Peyer's patch (tissue), 4 donors: ENCODE measurements around the gene RAB15. TPM values are rescaled to one million over a fixed set of nuclear protein-coding genes. Genes with fewer than 3 reads are reported as not detected.
A peak's percentile ranks its signal among the peaks of the same experiment; 100 is the strongest.

Experiments used
- DNase-seq, 3 donors: peaks; one replicate each; pipeline ENCODE4 v3.0.0-alpha.2; 2017 to 2019
- H3K27ac ChIP-seq, 4 donors: fragments of 200-600 bp; sonication (generic); one replicate each; pipeline ENCODE4 v1.5.1; 2016 to 2019
- H3K27me3 ChIP-seq, 2 donors: fragments of 200-600 bp; sonication (generic); one replicate each; pipeline ENCODE4 v1.5.1; 2019
- H3K36me3 ChIP-seq, 3 donors: fragments of 200-600 bp; sonication (generic); one replicate each; pipeline ENCODE4 v1.5.1; 2016 to 2019
- H3K4me1 ChIP-seq, 4 donors: fragments of 200-600 bp; sonication (generic); one replicate each; pipeline ENCODE4 v1.5.1; 2016 to 2019
- H3K4me3 ChIP-seq, 4 donors: fragments of 200-600 bp; sonication (generic); 1 replicate in 3 of 4; 2 replicates in 1 of 4; pipeline ENCODE4 v1.5.1; 2016 to 2019; ENCODE audit warnings: mild to moderate bottlenecking in 1 of 4
- H3K9me3 ChIP-seq, 4 donors: fragments of 200-600 bp; sonication (generic); one replicate each; pipeline ENCODE4 v1.5.1; 2016 to 2019; ENCODE audit warnings: mild to moderate bottlenecking in 1 of 4
- POLR2A ChIP-seq, 2 donors: fragments of 450-650 bp; IDR thresholded peaks; one replicate each; pipeline ENCODE4 v1.5.1; 2017; ENCODE audit warnings: antibody characterized with exemption in 2 of 2, mild to moderate bottlenecking in 2 of 2, moderate library complexity in 2 of 2
- total RNA-seq, 4 donors: library from RNA; depleted of rRNA; stranded (reverse); fragments of >200 nt; gene quantifications; one replicate each; pipeline ENCODE4 v1.1.0, GENCODE V29; 2016
- TF ChIP-seq, protein P1 (sequence below), 6 experiments: fragments of 450-650 bp in 4 of 6; fragments of 200-600 bp in 2 of 6; sonication (generic) in 1 of 6; IDR thresholded peaks; one replicate each; pipeline ENCODE4 v1.5.1; 2017 to 2019; ENCODE audit warnings: antibody characterized with exemption in 6 of 6, mild to moderate bottlenecking in 3 of 6, moderate library complexity in 1 of 6

The RAB15 gene
- total RNA-seq: 10 to 100 TPM; 17.4 to 29.8 (median 22.4) TPM

DNA sequence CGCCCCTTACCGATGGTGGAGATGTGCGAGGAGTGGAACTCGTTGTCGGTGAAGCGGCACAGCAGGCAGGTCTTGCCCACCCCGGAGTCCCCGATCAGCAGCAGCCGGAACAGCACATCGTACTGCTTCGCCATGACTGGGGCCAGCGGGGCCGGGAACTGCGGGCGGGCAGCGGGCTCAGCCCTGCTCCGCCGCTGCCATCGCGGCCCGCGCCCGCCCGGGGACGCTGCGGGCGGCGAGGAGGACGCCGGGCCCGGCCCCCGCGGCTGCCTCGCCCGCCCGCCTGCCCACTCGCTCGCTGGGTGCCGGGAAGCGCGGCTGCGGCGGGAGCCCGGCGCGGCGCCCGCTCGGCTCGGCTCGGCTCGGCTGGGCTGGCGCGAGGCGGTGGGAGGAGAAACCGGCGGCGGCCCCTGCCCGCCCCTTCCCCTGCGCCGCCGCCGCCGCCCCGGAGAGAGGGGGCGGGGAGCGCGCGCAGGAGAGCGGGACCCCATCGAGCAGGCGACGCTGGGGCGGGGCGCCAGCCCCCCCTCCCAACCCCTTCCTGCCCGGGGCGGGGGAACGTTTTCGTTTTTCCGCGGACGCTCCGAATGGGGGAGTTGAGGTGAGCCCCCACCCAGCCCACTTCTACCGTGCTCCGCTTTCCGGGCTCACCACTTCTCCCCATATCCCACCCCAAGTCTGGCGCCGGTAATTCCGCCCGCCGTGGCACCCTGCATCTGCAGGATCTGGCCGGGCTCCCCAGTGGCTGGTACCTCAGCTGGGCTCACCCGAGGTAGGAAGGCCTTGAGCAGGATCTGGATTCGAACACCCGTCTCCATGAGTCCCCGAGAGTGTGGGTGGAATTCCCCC is at the start of gene RAB15:
TSS of gene RAB15 (minus strand) at position 394 of the 849 bp plus-strand sequence. CDS start at position 134, 260 bp downstream.
- Histone ChIP-seq H3K9me3 (no peaks in the 10 kb centered on the region), H3K36me3 (no peaks in the 10 kb centered on the region), H3K4me3 (peak within 1 kb of the TSS; percentile 61 to 91 (median 74)), H3K27ac (peak within 1 kb of the TSS; percentile 49 to 72 (median 60)), H3K27me3 (no peaks in the 10 kb centered on the region), H3K4me1 (peaks cover 0 to 11% (median 4%) of the 10 kb centered on the region in 4 donors)
- TF ChIP-seq, protein P1, sequence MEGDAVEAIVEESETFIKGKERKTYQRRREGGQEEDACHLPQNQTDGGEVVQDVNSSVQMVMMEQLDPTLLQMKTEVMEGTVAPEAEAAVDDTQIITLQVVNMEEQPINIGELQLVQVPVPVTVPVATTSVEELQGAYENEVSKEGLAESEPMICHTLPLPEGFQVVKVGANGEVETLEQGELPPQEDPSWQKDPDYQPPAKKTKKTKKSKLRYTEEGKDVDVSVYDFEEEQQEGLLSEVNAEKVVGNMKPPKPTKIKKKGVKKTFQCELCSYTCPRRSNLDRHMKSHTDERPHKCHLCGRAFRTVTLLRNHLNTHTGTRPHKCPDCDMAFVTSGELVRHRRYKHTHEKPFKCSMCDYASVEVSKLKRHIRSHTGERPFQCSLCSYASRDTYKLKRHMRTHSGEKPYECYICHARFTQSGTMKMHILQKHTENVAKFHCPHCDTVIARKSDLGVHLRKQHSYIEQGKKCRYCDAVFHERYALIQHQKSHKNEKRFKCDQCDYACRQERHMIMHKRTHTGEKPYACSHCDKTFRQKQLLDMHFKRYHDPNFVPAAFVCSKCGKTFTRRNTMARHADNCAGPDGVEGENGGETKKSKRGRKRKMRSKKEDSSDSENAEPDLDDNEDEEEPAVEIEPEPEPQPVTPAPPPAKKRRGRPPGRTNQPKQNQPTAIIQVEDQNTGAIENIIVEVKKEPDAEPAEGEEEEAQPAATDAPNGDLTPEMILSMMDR (IDR thresholded peaks at IDR 0.05): no peak
- no peak for TF ChIP-seq POLR2A (IDR thresholded peaks at IDR 0.05)
- peak in 2 of 3 donors; percentile 51 to 62 for DNase-seq

DNA sequence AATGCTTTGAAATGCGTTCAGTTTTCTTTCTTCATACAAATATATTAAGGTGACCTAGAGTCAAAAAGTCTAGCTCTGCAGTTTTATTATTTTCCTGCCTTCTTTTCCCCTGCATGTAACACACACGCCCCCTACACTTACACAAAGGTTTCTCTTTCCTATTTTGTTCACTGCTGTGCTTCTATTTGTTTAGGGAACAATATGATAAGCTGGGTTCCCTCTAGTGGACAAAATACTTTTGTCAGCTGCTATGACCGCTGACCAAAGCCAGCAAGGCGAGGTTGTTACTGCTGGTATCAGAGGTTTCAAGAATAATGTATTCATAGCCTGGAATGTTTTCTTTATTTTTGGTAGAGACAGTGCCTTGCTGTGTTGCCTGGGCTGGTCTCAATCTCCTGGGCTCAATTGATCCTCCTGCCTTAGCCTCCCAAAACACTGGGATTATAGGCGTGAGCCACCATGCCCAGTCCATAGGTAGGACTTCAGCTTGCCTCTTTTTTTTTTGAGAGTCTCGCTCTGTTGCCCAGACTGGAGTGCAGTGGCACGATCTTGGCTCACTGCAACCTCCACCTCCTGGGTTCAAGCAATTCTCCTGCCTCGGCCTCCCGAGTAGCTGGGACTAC is 47.9 kb upstream of the RAB15 start:
- peaks cover 0 to 9% (median 0%) of the 10 kb centered on the region in 3 donors for H3K36me3 ChIP-seq
- no peaks in the 10 kb centered on the region for H3K4me1 ChIP-seq
- H3K4me3 ChIP-seq: no peak overlapping the region
- no peak overlapping the region for H3K27ac ChIP-seq
- no peaks in the 10 kb centered on the region for H3K27me3 ChIP-seq
- no peak for DNase-seq
- no peaks in the 10 kb centered on the region for H3K9me3 ChIP-seq
- TF ChIP-seq POLR2A (IDR thresholded peaks at IDR 0.05): no peak
- TF ChIP-seq, protein P1 (IDR thresholded peaks at IDR 0.05): peak in 5 of 6 experiments; percentile 37 to 73 (median 69)

DNA sequence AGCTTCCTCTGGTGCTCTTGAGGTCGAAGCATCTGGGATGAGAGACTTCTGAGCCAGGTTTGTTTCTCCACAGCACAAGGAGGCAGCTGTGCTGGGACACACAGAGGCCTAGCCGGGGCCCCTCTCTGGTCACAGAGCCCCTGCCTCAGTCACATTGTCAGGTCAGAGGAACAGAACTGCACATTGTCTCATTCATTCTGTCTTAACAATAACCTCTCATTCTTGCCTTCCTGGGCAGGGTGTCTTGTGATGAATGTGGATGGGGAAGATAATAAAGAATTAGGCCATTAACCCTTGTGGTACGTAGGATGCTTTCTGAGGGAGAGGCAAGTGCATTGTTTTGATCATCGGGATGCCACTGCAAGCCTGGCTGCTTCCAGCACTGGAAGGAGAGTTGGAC is 44.3 kb upstream of the RAB15 start:
- no peak for DNase-seq
- no peaks in the 10 kb centered on the region for H3K27me3 ChIP-seq
- no peak overlapping the region for H3K4me3 ChIP-seq
- H3K36me3 ChIP-seq: peaks cover 0 to 32% (median 0%) of the 10 kb centered on the region in 3 donors
- no peak overlapping the region for H3K27ac ChIP-seq
- TF ChIP-seq POLR2A (IDR thresholded peaks at IDR 0.05): no peak
- TF ChIP-seq, protein P1 (IDR thresholded peaks at IDR 0.05): no peak
- no peaks in the 10 kb centered on the region for H3K9me3 ChIP-seq
- no peaks in the 10 kb centered on the region for H3K4me1 ChIP-seq

DNA sequence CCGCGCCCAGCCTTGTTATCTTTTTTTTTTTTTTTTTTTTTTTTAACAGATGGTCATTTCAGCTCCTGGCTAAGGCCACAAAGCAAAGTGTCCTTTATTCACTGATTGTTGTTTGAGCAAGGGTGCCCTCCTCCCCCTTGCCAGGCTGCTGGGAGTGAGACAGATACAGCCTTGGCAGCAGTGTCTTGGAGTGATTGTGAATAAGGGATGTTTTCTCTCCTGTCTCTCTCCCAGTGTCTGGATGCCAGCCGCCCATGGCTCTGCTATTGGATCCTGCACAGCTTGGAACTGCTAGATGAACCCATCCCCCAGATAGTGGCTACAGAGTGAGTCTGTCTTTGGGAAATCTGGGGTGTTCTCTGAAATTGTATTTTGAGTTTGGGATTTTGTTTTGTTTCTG is 43.3 kb upstream of the RAB15 start:
- H3K27ac ChIP-seq: no peak overlapping the region
- TF ChIP-seq, protein P1 (IDR thresholded peaks at IDR 0.05): no peak
- no peak for TF ChIP-seq POLR2A (IDR thresholded peaks at IDR 0.05)
- H3K4me1 ChIP-seq: no peaks in the 10 kb centered on the region
- DNase-seq: no peak
- H3K9me3 ChIP-seq: no peaks in the 10 kb centered on the region
- H3K4me3 ChIP-seq: no peak overlapping the region
- no peaks in the 10 kb centered on the region for H3K27me3 ChIP-seq
- peaks cover 0 to 32% (median 0%) of the 10 kb centered on the region in 3 donors for H3K36me3 ChIP-seq

DNA sequence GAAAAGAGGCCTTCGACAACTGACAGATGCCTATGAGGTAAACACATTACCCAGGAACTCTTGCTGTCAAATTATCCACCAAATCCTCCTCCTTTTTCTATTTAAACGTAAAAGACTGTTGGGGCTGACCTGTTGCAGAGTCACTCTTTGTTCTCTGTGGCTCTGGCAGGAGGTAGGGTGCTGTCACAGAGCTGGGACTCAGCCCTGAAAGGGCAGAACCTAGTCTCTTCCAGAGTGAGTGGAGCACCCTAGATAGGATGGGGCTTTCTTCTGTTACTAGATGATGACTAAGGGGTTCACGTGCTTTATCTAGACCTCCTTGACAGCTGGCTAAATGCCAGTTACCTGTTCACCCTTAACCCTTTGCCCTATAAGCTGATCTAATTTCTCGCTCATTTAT is 40.2 kb upstream of the RAB15 start:
- TF ChIP-seq, protein P1 (IDR thresholded peaks at IDR 0.05): no peak
- no peak for TF ChIP-seq POLR2A (IDR thresholded peaks at IDR 0.05)
- H3K4me1 ChIP-seq: no peaks in the 10 kb centered on the region
- DNase-seq: no peak
- H3K36me3 ChIP-seq: peaks cover 0 to 37% (median 0%) of the 10 kb centered on the region in 3 donors
- no peaks in the 10 kb centered on the region for H3K27me3 ChIP-seq
- H3K27ac ChIP-seq: no peak overlapping the region
- H3K4me3 ChIP-seq: no peak overlapping the region
- H3K9me3 ChIP-seq: no peaks in the 10 kb centered on the region
